T follicular helper cell (primary cell): ENCODE measurements around the gene PTCSC3.

Source experiments
- DNase-seq: peaks from one replicate; pipeline ENCODE4 v3.0.0-alpha.2; 2020; ENCODE audit warnings: low read depth
- total RNA-seq, 2 experiments: gene quantifications; one replicate each; lab custom pipeline; 2026; lab: John Stamatoyannopoulos, UW

Gene PTCSC3
- total RNA-seq = 0 reads per million in 2 experiments

DNA sequence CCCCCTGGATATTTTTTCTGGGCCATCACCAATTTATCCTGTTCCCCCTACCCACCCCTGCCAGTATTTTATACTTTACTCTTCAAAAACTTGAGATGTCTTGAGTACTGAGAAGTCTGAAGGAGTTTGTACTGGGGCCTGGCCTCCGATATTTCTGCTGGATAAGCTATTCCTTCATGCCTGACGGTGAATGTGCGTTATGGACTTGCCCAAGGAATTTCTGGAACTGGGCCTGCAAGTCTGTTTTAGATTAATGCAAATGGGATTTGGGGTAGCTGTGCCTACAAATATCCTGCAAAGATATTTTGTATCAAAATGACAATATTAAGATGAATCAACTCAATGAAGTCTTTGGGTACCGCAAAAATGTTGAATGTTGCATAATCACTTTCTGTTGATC lies at the start of gene PTCSC3:
Gene PTCSC3, minus strand, starts transcription at position 199 of the 400 bp plus-strand sequence.
- no peak for DNase-seq

GRCh38 chr14:36226164-36226563 lies 49.6 kb upstream of the PTCSC3 start:
- no peak for DNase-seq

DNA sequence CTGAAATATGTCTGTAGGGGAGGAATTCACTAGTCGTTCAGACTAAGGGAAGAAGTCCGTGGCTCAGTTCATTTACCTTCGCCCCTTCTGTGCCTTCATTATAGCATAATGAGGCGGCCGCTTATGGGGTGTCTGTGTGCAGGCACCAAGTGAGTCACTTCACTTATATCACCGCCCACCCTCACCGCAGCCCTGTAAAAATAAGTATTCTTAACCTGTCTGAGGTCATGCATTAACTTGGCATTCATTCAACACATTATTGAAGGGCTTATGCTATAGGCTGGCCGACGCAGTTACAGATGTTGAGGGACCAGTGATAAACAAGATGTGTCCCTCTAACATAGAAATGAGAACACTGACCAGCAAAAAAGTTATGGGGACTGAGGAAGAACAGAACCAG lies 47.7 kb upstream of the PTCSC3 start:
- no peak for DNase-seq

DNA sequence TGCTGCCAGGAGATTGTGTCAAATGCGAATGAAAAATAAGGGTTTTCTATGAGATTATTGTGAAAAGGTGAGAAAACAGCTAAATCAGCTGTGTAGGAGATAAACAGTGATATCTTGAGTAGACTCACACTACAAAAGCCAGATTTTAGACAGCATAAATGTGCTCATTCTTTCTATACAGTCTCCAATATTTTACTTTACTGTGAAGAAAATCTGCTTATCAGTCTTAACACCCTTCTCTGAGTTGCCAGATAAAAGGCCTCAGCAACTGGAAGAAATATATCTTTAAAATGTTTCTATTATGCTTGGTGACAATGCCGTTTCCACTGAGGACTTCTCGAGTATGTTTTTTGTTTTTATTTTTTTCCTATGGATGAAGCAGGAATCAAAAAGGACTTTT lies 47.0 kb upstream of the PTCSC3 start:
- no peak for DNase-seq

GRCh38 chr14:36222952-36223468 lies 46.5 kb upstream of the PTCSC3 start:
- no peak for DNase-seq

GRCh38 chr14:36222337-36222736 lies 45.8 kb upstream of the PTCSC3 start:
- DNase-seq = no peak

- DNase-seq = no peak
These were observed 44.6 kb upstream of the PTCSC3 start for GRCh38 chr14:36221112-36221511.

DNA sequence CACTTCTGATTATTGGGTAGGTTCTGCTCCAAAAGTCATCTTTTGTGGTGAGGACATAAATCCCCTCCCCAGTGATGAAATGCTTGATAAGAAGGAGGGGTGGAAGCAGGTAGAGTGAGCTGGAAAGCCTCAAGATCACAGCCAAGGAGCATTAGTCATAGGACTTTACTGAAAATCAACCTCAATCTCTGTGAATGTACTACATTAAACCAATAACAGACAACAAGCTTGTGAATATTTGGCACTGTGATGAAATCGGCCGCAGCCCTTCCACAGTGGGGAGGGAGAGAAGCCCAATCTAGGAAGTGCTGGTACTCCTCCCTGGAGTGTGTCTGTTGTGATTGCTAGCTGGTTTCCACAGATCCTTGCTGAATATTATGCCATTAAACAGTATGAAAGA lies 41.2 kb upstream of the PTCSC3 start:
- DNase-seq = no peak

GRCh38 chr14:36217027-36217426 lies 40.5 kb upstream of the PTCSC3 start:
- DNase-seq = no peak

GRCh38 chr14:36215217-36215598 lies 38.7 kb upstream of the PTCSC3 start:
- no peak for DNase-seq

GRCh38 chr14:36214476-36215216 lies 38.1 kb upstream of the PTCSC3 start:
- DNase-seq = no peak

DNA sequence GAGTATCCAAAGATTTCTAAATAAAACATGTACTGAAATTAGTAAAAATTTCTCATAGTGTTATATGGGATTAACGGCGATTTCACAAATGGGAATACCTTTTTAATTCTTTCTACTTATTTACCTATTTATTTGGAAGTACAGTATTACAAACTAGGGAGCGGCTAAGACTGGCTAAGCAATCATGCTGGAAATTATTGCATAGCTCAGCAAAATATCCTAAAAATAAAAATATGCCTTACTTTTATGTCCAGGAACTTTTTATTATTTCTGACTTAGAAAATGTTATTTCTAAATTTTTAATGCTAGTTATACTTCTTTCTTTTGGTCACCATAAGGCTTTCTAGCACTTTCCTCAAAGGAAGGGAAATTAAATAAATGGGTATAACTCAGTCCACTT lies 36.5 kb upstream of the PTCSC3 start:
- DNase-seq = no peak

DNA sequence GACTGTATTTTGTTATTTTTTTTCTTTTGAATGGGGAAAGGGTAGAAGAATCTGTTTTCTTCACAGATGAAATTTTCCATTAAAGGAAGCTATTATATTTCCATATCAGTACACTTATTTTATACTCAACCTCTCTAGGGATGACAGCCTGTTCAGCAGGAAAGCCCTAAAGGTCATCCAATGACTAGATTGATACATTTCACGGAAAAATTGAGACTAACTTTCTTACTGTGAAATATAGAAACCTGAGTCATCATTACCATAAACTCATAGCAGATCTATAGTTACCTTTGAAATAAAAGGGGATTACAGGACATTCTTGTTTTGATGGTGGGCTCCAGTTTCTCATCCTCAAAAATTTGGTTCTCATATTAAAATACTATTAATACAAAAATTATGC lies 36.1 kb upstream of the PTCSC3 start:
- DNase-seq = no peak

DNA sequence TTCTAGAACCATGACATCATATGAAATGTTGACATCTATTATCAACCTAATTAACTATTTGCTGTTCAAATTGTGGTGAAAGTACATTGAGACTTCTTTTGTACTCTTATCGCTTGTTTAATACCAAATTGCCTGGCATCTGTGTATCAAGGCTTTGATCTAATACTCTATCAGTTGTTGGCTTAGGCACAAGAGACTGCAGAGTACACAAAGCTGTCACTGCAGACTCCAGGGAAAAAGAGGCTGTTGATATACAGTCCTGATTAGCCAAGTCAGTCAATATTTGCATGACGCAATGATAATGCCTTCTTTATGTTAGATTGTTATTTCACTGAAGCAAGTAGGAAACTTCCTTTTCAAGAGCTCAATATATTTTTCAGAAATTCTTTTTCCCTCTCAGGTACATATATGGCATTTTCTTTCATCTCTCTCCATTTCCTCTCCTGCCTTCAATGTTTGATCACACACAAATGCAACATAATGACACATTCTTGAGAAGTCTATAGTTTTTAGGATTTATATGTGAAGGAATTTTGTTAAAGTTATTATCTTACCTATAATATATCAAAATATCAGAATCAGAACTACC lies 32.3 kb upstream of the PTCSC3 start:
- no peak for DNase-seq

- no peak for DNase-seq
These were observed 31.0 kb upstream of the PTCSC3 start for GRCh38 chr14:36207500-36207899.

- DNase-seq = no peak
These were observed 28.0 kb upstream of the PTCSC3 start for GRCh38 chr14:36204461-36205073.

DNA sequence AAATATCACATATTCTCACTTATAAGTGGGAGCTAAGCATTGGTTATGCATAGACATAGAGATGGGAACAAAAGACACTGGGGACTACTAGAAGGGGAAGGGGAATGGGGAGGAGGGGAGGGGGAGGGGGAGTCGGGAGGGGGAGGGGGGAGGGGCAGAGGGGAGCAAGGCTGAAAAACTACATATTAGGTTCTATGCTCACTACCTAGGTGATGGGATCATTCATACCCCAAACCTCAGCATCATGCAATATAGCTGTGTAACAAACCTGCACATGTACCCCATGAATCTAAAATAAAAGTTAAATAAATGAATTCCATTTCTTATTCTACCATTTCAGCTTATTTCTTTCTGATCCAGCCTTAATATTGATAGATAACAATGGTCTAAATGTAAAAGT lies 21.9 kb upstream of the PTCSC3 start:
- no peak for DNase-seq

- no peak for DNase-seq
These were observed 18.1 kb upstream of the PTCSC3 start for GRCh38 chr14:36194663-36195062.

- DNase-seq = no peak
These were observed 16.0 kb upstream of the PTCSC3 start for GRCh38 chr14:36192530-36192929.

- DNase-seq = no peak
These were observed 6.9 kb upstream of the PTCSC3 start for GRCh38 chr14:36183402-36183801.

DNA sequence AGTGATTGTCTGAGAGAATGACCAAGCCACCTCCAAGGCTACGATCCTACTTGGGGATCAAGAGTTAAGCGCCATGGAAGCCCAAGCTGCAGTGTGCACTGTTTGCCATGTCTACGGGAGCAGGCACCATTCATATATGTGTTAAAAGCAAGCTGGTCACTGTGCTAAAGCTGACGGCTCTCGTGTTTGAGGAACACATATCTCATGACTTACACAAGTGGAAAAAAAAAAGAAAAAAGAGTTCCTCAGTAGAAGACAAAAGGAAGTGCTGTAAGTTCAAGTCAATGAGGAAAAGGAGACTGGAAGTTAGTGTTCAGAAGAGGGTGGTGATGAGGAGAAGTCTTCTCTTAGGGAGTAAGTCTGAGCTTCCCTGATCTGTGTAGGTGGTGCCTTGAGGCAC lies 4.9 kb upstream of the PTCSC3 start:
- no peak for DNase-seq

- DNase-seq = no peak
These were observed 967 bp upstream of the PTCSC3 start for GRCh38 chr14:36177489-36177888.

GRCh38 chr14:36174767-36175424 lies 1.6 kb downstream of the PTCSC3 start:
- DNase-seq = no peak
